Ectodermal cell (in vitro differentiated cells): ENCODE results near the gene ACSF3.

Source experiments
- H3K27ac ChIP-seq: 2 replicates; pipeline ENCODE4 v1.7.0; 2013; ENCODE audit warnings: mild to moderate bottlenecking, low read depth, low read length; ENCODE audit not compliant: insufficient read depth, poor library complexity, severe bottlenecking
- H3K27me3 ChIP-seq: 2 replicates; pipeline ENCODE4 v1.7.0; 2013; ENCODE audit warnings: mild to moderate bottlenecking, low read length; ENCODE audit not compliant: insufficient read depth, control insufficient read depth, poor library complexity, severe bottlenecking
- H3K36me3 ChIP-seq: one replicate; pipeline ENCODE4 v1.7.0; 2013; ENCODE audit warnings: low read length; ENCODE audit not compliant: control insufficient read depth, insufficient read depth
- H3K4me1 ChIP-seq: one replicate; pipeline ENCODE4 v1.7.0; 2013; ENCODE audit warnings: low read length; ENCODE audit not compliant: control insufficient read depth, insufficient read depth
- H3K4me3 ChIP-seq: 2 replicates; pipeline ENCODE4 v1.7.0; 2013; ENCODE audit warnings: low read depth, low read length, control low read depth; ENCODE audit not compliant: insufficient read depth
- H3K9me3 ChIP-seq: 2 replicates; pipeline ENCODE4 v1.7.0; 2013; ENCODE audit warnings: mild to moderate bottlenecking, low read length, moderate library complexity; ENCODE audit not compliant: control insufficient read depth
- WGBS, 2 experiments: methylation state at CpG; one replicate each; pipeline ENCODE4 v1.1.7; 2013; ENCODE audit warnings: missing lambda C conversion rate in 2 of 2; 5-methylcytosine and 5-hydroxymethylcytosine counted together

ACSF3 gene

DNA sequence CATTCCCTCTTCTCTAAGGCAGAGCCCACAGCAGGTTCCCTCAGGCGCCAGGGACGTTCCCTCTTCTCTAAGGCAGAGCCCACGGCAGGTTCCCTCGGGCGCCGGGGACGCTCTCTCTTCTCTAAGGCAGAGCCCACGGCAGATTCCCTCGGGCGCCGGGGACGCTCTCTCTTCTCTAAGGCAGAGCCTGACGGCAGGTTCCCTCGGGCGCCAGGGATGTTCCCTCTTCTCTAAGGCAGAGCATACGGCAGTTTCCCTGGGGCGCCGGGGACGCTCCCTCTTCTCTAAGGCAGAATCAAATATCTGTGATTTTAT lies 24.3 kb downstream of the ACSF3 start:
- Histone ChIP-seq H3K9me3 (no peaks in the 10 kb centered on the region), H3K27ac (no peak overlapping the region), H3K27me3 (no peaks in the 10 kb centered on the region), H3K36me3 (peaks cover 29% of the 10 kb centered on the region), H3K4me3 (no peak overlapping the region), H3K4me1 (no peaks in the 10 kb centered on the region)
- 85% methylated on average over 19 of the region's 19 CpGs for WGBS, 2 experiments

GRCh38 chr16:89118361-89119165 lies 24.9 kb downstream of the ACSF3 start:
- Histone ChIP-seq H3K27ac (no peak overlapping the region), H3K9me3 (no peaks in the 10 kb centered on the region), H3K4me3 (no peak overlapping the region), H3K4me1 (no peaks in the 10 kb centered on the region), H3K36me3 (peaks cover 30% of the 10 kb centered on the region), H3K27me3 (no peaks in the 10 kb centered on the region)
- WGBS, 2 experiments: 87 to 88% methylated on average over 23 of the region's 23 CpGs

GRCh38 chr16:89119166-89119621 lies 25.5 kb downstream of the ACSF3 start:
- H3K27ac ChIP-seq: no peak overlapping the region
- H3K4me3 ChIP-seq: no peak overlapping the region
- peaks cover 30% of the 10 kb centered on the region for H3K36me3 ChIP-seq
- H3K27me3 ChIP-seq: no peaks in the 10 kb centered on the region
- no peaks in the 10 kb centered on the region for H3K9me3 ChIP-seq
- WGBS, 2 experiments: 96% methylated on average over 24 of the region's 24 CpGs
- no peaks in the 10 kb centered on the region for H3K4me1 ChIP-seq

- 92 to 93% methylated on average over 31 of the region's 31 CpGs for WGBS, 2 experiments
- Histone ChIP-seq H3K4me3 (no peak overlapping the region), H3K27ac (no peak overlapping the region), H3K4me1 (no peaks in the 10 kb centered on the region), H3K36me3 (peaks cover 30% of the 10 kb centered on the region), H3K27me3 (no peaks in the 10 kb centered on the region), H3K9me3 (no peaks in the 10 kb centered on the region)
Measured at GRCh38 chr16:89119661-89120141, 26.0 kb downstream of the ACSF3 start.

DNA sequence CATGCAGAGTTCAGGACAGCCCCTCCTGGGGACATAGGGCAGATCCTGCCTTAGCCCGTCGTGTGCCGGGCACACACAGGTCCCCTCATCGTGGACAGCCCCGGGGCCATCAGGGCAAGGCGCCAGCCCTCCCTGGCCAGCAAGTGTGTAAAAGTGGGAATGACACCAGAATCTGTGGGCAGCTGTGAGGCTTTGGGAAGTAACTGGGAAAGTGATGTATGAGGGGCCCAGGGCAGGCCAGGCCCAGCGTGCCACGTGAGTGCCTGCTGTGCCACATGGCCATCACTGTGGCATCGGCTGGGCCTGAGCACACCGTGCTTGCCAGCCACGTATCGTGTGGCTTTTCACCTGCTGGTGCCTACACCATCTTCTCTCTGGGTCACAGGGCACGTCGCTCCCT lies 26.6 kb downstream of the ACSF3 start:
- H3K9me3 ChIP-seq: no peaks in the 10 kb centered on the region
- no peaks in the 10 kb centered on the region for H3K4me1 ChIP-seq
- no peak overlapping the region for H3K27ac ChIP-seq
- 95 to 97% methylated on average over 14 of the region's 14 CpGs for WGBS, 2 experiments
- peaks cover 30% of the 10 kb centered on the region for H3K36me3 ChIP-seq
- no peak overlapping the region for H3K4me3 ChIP-seq
- H3K27me3 ChIP-seq: no peaks in the 10 kb centered on the region

DNA sequence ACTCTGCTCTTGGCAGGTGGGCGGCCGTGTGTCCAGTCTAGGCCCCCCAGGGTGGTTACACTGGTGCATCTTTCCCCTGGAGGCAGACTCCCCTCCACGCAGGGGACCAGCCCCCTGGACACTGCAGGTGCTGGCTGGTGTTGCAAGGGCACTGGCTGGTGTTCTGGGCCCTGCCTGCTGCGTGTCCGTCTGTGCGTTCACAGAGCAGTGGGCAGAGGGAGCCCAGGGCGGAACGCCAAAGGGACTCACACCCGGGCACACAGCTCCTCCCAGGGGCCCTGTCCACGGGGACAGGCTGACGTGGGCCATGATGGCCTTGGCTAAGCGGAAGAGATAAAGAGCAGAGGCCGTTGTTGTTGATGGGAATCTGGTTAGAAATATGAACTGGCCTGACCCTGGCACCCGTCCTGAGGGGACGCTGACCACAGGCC lies 27.3 kb downstream of the ACSF3 start:
- H3K36me3 ChIP-seq: peaks cover 30% of the 10 kb centered on the region
- WGBS, 2 experiments: 95 to 96% methylated on average over 15 of the region's 15 CpGs
- no peaks in the 10 kb centered on the region for H3K9me3 ChIP-seq
- H3K27ac ChIP-seq: no peak overlapping the region
- no peak overlapping the region for H3K4me3 ChIP-seq
- H3K4me1 ChIP-seq: no peaks in the 10 kb centered on the region
- H3K27me3 ChIP-seq: no peaks in the 10 kb centered on the region

DNA sequence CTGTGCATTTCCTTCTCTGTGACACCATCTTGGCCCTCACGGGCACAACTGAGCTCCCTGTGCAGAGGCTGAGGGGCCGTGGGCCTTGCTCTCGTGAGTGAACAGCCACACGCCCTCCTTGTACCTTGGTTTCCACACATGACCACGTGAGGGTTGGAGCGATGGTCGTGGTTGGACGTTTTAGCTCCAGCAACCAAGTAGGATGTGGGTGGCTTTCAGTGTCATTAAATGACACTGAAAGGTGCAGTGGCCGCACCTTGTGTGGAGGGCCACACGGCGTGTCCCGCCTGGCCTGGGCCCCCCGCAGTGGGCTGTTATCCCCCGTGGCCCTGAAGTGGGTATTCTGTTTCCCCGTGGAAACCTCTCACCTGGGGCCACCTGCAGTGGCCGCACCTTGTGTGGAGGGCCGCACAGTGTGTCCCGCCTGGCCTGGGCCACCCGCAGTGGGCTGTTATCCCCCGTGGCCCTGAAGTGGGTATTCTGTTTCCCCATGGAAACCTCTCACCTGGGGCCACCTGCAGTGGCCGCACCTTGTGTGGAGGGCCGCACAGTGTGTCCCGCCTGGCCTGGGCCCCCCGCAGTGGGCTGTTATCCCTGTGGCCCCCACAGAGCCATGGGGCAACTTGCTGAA lies 28.2 kb downstream of the ACSF3 start:
- no peak overlapping the region for H3K4me3 ChIP-seq
- H3K36me3 ChIP-seq: peaks cover 29% of the 10 kb centered on the region
- no peaks in the 10 kb centered on the region for H3K27me3 ChIP-seq
- H3K4me1 ChIP-seq: no peaks in the 10 kb centered on the region
- WGBS, 2 experiments: 90 to 91% methylated on average over 23 to 24 of the region's 24 CpGs
- H3K27ac ChIP-seq: no peak overlapping the region
- no peaks in the 10 kb centered on the region for H3K9me3 ChIP-seq

DNA sequence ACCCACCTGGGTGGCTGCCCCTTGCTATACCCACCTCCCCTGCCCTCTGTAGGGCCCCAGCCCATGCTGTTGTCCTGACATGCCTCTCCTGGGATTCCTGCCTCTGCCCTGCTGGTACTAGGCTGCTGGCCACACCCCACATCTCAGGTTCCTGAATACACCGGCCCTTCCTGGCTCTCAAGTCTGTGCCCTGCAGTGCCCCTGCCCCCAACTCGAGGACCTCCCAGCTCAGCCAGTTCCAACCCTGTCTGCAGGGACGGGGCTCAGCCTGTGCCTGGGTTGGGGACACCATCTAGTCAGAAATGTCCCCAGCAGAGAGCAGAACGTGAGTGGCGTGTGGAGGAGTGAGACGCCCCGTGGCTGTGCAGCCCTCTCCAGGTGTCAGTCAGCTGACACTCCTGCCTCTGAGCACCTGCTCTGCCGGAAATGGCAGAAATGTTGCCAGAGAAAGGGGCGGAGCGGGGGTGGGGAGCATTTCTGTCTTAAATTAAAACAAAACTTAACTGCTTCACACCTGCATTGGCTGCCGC lies 28.7 kb downstream of the ACSF3 start:
- H3K27ac ChIP-seq: no peak overlapping the region
- peaks cover 27% of the 10 kb centered on the region for H3K36me3 ChIP-seq
- no peak overlapping the region for H3K4me3 ChIP-seq
- no peaks in the 10 kb centered on the region for H3K4me1 ChIP-seq
- H3K27me3 ChIP-seq: no peaks in the 10 kb centered on the region
- H3K9me3 ChIP-seq: no peaks in the 10 kb centered on the region
- WGBS, 2 experiments: 91 to 93% methylated on average over 11 of the region's 11 CpGs

GRCh38 chr16:89123001-89123830 lies 29.6 kb downstream of the ACSF3 start:
- H3K27ac ChIP-seq: no peak overlapping the region
- H3K4me3 ChIP-seq: no peak overlapping the region
- no peaks in the 10 kb centered on the region for H3K27me3 ChIP-seq
- peaks cover 21% of the 10 kb centered on the region for H3K36me3 ChIP-seq
- H3K9me3 ChIP-seq: no peaks in the 10 kb centered on the region
- H3K4me1 ChIP-seq: no peaks in the 10 kb centered on the region
- 90 to 92% methylated on average over 25 of the region's 25 CpGs for WGBS, 2 experiments

- peaks cover 17% of the 10 kb centered on the region for H3K36me3 ChIP-seq
- no peaks in the 10 kb centered on the region for H3K9me3 ChIP-seq
- 95 to 96% methylated on average over 12 of the region's 12 CpGs for WGBS, 2 experiments
- no peaks in the 10 kb centered on the region for H3K4me1 ChIP-seq
- no peak overlapping the region for H3K27ac ChIP-seq
- no peaks in the 10 kb centered on the region for H3K27me3 ChIP-seq
- no peak overlapping the region for H3K4me3 ChIP-seq
Measured at GRCh38 chr16:89123831-89124100, 30.1 kb downstream of the ACSF3 start.
